Measurements from ENCODE around the gene GNRHR.

GRCh38 chr4:67712650-67713528, 41.3 kb downstream of the GNRHR start:
- TF ChIP-seq, protein P1, sequence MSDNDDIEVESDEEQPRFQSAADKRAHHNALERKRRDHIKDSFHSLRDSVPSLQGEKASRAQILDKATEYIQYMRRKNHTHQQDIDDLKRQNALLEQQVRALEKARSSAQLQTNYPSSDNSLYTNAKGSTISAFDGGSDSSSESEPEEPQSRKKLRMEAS (IDR thresholded peaks at IDR 0.05), result no peak
- no peak for TF ChIP-seq EP300 (IDR thresholded peaks at IDR 0.05; ENCODE audit: borderline replicate concordance)

All from Ishikawa (cell line).